HAP-1 (cell line): ENCODE measurements around the gene BOD1L2.

Experiments used
- DNase-seq, 2 experiments: peaks; one replicate each; pipeline ENCODE4 v3.0.0-alpha.2; 2016 to 2020; ENCODE audit warnings: low spot score in 2 of 2
- H3K27me3 ChIP-seq: fragments of 250-450 bp; sonication (Bioruptor Pico); 2 replicates; pipeline ENCODE4 v1.5.1; 2020; ENCODE audit warnings: low read depth, mild to moderate bottlenecking, moderate library complexity
- H3K36me3 ChIP-seq: fragments of 250-450 bp; sonication (Bioruptor Pico); replicated peaks from 2 replicates; pipeline ENCODE4 v1.5.1; 2020; ENCODE audit warnings: mild to moderate bottlenecking
- H3K4me1 ChIP-seq: fragments of 250-450 bp; sonication (Bioruptor Pico); 2 replicates; pipeline ENCODE4 v1.5.1; 2020; ENCODE audit warnings: mild to moderate bottlenecking
- H3K4me3 ChIP-seq: fragments of 250-450 bp; sonication (Bioruptor Pico); 2 replicates; pipeline ENCODE4 v1.5.1; 2020; ENCODE audit warnings: mild to moderate bottlenecking, moderate library complexity
- H3K9me3 ChIP-seq: fragments of 250-450 bp; sonication (Bioruptor Pico); 2 replicates; pipeline ENCODE4 v1.5.1; 2020; ENCODE audit warnings: mild to moderate bottlenecking, moderate library complexity
- in situ Hi-C: fragments of 300-500 bp; cut with MboI; formaldehyde crosslinking; loops from 3 replicates; pipeline ENCODE4 v1.14.3; 2020; ENCODE audit warnings: low sequenced_read_pairs, inconsistent platforms, mixed read lengths

Gene BOD1L2

GRCh38 chr18:57185434-57185833 is 38.5 kb downstream of the BOD1L2 start:
- H3K9me3 ChIP-seq: no peaks in the 10 kb centered on the region
- H3K4me1 ChIP-seq: no peaks in the 10 kb centered on the region
- H3K36me3 ChIP-seq: no peaks in the 10 kb centered on the region
- in situ Hi-C loops: no loop called here
- no peaks in the 10 kb centered on the region for H3K27me3 ChIP-seq
- no peak for DNase-seq
- H3K4me3 ChIP-seq: no peak overlapping the region

GRCh38 chr18:57188851-57189557 is 42.1 kb downstream of the BOD1L2 start:
- 0 out of 2 replicates have a peak, but pooled peaks cover 2% of the 10 kb centered on the region for H3K27me3 ChIP-seq
- H3K4me3 ChIP-seq: no peak overlapping the region
- no peaks in the 10 kb centered on the region for H3K36me3 ChIP-seq
- in situ Hi-C loops: no loop called here
- no peaks in the 10 kb centered on the region for H3K4me1 ChIP-seq
- DNase-seq: no peak
- no peaks in the 10 kb centered on the region for H3K9me3 ChIP-seq

- 0 out of 2 replicates have a peak, but pooled peaks cover 2% of the 10 kb centered on the region for H3K27me3 ChIP-seq
- no peaks in the 10 kb centered on the region for H3K9me3 ChIP-seq
- no peaks in the 10 kb centered on the region for H3K4me1 ChIP-seq
- no peak overlapping the region for H3K4me3 ChIP-seq
- DNase-seq: no peak
- no peaks in the 10 kb centered on the region for H3K36me3 ChIP-seq
- in situ Hi-C loops: no loop called here
Observed at GRCh38 chr18:57190026-57190425, 43.1 kb downstream of the BOD1L2 start.

- no peaks in the 10 kb centered on the region for H3K36me3 ChIP-seq
- H3K9me3 ChIP-seq: no peaks in the 10 kb centered on the region
- DNase-seq: no peak
- in situ Hi-C loops: no loop called here
- no peak overlapping the region for H3K4me3 ChIP-seq
- H3K27me3 ChIP-seq: 0 out of 2 replicates have a peak, but pooled peaks cover 2% of the 10 kb centered on the region
- H3K4me1 ChIP-seq: no peaks in the 10 kb centered on the region
Observed at GRCh38 chr18:57194070-57194469, 47.2 kb downstream of the BOD1L2 start.

- no peak for DNase-seq
- 0 out of 2 replicates have a peak, but pooled peaks cover 2% of the 10 kb centered on the region for H3K27me3 ChIP-seq
Observed at GRCh38 chr18:57194622-57195021, 47.7 kb downstream of the BOD1L2 start.

GRCh38 chr18:57195341-57195740 is 48.5 kb downstream of the BOD1L2 start:
- H3K36me3 ChIP-seq: no peaks in the 10 kb centered on the region
- H3K4me3 ChIP-seq: no peak overlapping the region
- in situ Hi-C loops: no loop called here
- DNase-seq: no peak
- 0 out of 2 replicates have a peak, but pooled peaks cover 2% of the 10 kb centered on the region for H3K27me3 ChIP-seq
- no peaks in the 10 kb centered on the region for H3K9me3 ChIP-seq
- no peaks in the 10 kb centered on the region for H3K4me1 ChIP-seq

More at GRCh38 chr18:57194622-57195021, 47.7 kb downstream of the BOD1L2 start:
- no peaks in the 10 kb centered on the region for H3K4me1 ChIP-seq
- in situ Hi-C loops: no loop called here
- H3K4me3 ChIP-seq: no peak overlapping the region
- H3K9me3 ChIP-seq: no peaks in the 10 kb centered on the region
- H3K36me3 ChIP-seq: no peaks in the 10 kb centered on the region

GRCh38 chr18:57197261-57197660 is 50.4 kb downstream of the BOD1L2 start:
- DNase-seq: no peak
- Histone ChIP-seq H3K4me3 (no peak overlapping the region), H3K4me1 (no peaks in the 10 kb centered on the region), H3K36me3 (no peaks in the 10 kb centered on the region), H3K9me3 (no peaks in the 10 kb centered on the region), H3K27me3 (no peaks in the 10 kb centered on the region)
- in situ Hi-C loops: no loop called here

- DNase-seq: no peak
- in situ Hi-C loops: no loop called here
- no peaks in the 10 kb centered on the region for H3K27me3 ChIP-seq
Observed at GRCh38 chr18:57198073-57198472, 51.2 kb downstream of the BOD1L2 start.

More at GRCh38 chr18:57198073-57198472, 51.2 kb downstream of the BOD1L2 start:
- Histone ChIP-seq H3K4me1 (no peaks in the 10 kb centered on the region), H3K4me3 (no peak overlapping the region), H3K9me3 (no peaks in the 10 kb centered on the region), H3K36me3 (no peaks in the 10 kb centered on the region)
